Stimulated activated CD4-positive, alpha-beta T cell treated with anti-CD3 and anti-CD28 coated beads, Interleukin-1b, Interleukin-23, amount 100 ng/mL, for 24 hours (primary cell): ENCODE measurements around the gene NTRK2.

ENCODE experiments used
- DNase-seq, 4 experiments: peaks; one replicate each; pipeline ENCODE4 v3.0.0-alpha.2; 2020; ENCODE audit warnings: low read depth in 4 of 4, low spot score in 1 of 4

The NTRK2 gene

DNA sequence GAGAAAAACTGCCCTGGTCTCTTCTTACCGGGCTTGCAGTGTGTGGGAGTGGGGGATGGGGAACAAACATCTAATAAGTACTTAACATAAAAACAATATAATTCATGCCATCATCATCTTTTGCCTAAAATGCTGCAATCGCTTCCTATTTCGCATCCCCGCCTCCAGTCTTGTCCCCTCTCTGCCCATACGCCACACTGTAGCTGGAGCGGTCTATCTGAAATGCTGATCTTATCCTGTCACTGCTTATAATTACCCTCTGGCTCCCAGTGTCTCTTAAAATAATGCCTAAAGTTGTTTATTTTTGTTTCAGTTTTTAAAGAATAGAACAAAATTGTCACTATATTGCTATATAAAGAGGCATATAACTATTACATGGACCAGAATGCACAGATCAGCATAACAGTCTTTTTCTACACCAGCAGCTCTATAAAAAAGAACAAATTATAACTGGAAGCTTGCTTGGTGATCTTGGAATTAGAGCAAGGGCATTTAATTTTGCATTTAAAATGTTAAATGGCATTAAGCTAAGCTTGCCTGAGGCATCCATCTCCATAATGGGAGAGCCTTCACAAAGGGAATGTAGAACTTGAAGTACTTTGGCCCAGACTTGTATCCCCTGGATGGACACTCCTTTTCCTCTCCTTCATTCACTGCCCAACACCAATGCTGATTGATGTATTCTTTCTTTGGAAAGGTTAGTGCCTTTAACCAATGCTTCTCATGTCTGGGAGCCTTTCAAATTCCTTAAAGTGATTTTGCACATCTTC, 12.2 kb downstream of the NTRK2 start:
- no peak for DNase-seq

DNA sequence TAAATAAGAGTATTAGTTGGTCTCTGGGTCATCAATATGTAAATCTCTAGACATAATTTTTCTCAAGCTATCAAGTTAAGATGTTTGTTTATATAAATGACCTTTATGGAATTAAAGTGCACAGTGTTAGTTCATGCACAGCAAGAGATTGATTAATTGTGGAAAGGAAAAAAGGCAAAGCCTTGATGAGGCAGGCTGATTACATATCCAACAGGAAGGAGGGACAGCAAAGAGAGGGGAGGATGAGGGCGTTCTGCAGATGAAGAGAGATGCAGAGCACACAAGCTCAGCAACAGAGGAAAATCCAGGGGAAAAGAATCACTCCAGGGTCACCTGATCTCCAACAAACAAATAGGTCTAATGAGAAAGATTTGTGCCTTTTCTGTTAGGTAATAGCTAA, 16.5 kb downstream of the NTRK2 start:
- DNase-seq: no peak

DNA sequence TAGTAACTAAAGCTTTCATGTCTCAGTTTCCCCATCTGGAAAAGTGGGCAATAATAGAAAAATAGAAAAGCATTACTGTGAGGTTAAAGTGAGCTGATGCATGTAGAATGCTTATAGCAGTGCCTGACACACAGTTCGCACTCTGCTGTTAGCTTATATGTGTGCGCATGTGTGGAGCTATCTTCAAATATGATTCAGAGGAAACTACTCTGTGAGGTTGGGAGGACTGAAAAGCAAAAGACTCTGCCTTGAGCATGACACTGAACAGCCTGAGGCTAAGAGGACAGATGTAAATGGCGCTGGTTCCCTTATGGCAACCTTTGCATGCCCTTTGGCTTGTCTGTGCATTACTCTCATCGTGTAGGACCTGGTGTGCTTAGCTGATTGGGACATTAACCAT, 19.4 kb downstream of the NTRK2 start:
- no peak for DNase-seq

DNA sequence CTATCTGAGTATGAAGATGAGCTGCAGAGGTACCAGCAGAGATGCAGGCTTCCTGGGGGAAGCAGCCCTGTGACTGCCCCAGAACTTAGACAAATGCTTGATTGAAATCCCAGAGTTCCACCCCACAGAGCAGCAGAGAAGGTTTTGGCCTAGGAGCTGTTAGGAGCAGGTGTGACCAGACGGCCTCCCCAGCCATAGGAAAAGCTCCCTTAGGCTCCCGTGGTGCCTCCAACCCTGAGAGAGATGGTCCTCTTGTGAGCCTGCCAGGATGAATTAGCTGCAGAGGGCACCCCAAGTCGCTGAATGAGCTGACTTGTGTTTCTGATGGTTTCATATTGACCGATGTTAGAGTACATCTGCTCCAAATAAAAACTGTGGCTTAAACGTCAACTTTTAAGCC, 22.1 kb downstream of the NTRK2 start:
- no peak for DNase-seq

DNA sequence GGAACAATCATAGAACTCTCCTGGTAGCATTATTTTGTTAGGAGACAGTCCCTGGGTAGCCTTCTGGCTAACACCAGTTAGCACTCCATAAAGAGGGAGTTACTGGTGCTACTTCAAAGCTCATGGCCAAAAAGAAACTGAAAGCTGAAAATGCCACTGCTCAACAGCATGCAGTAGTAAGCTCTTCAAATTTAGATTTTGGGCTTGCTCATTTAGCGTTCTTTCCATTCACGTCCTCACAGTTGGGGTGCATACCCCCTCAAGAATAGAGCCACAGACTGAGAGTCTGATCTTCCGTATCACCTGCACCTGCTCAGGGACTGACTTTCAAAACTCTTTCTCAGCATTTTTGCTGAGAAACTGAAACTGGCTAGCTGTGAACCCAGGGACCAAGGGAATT, 24.7 kb downstream of the NTRK2 start:
- DNase-seq: no peak

DNA sequence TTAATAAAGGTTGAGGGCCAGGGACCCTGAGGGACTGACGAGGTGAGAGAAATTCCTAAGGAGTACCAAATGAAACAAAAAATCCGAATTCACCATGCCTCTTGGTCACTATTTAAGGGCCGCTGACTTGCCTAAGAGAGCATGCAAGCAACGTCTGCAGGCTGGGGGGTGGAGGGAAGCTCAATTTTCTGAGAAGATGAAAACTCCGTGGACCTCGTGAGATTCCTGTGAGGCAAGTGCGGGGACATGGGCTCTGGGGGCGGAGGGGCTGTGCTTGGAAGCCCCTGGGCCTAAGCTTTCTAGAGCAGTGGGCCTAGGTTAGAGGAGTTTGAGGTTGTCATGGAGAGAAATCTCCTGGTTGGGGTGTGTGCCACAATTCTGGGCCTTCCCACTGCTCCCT, 27.5 kb downstream of the NTRK2 start:
- no peak for DNase-seq

DNA sequence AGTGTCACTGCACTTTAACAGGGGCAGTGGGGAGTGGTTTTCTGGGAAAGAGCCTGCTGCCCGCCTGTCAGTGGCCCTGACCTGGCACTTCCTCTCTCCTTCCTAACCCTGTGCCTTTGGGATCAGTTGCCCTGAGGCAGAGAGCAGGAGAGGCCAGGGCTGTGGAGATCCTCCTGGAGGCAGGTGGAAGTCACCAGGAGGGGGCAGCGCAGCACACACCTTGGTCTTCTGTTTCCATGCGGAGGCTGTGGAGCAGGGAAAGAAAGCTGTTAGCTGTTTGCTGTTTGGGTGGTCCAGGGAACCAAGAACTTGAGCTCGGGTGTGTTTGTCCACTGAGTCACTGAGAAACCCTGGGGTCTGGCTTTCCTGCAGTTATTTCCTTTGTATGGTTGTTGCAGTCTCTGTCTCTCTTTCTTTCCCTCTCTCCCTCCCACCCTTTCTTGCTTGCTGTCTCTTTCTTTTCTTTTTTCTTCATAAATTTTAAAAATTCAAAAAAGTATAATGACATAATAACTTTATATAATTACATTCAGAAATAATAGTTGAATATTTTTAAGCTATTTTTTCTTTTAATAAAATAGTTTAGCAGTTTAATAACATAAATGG, 28.1 kb downstream of the NTRK2 start:
- peak; percentile 2 to 18 (median 10) for DNase-seq

DNA sequence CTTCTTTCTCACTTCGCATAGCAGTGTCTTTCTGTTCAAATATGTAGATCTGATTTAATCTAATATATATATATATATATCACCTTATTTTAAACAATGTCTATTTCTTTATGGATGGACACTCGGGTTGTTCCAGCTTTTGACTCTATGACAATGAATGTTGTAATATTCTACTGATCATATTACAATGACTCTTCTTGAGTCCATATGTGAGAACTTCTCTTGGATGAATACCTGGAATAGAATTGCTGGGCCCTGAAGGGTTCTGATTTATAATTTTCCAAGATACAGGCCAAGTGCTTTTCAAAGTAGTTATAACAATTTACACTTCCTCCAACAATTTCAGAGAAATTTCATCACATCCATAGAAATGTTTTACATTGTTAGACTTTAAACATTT, 28.8 kb downstream of the NTRK2 start:
- DNase-seq: no peak

DNA sequence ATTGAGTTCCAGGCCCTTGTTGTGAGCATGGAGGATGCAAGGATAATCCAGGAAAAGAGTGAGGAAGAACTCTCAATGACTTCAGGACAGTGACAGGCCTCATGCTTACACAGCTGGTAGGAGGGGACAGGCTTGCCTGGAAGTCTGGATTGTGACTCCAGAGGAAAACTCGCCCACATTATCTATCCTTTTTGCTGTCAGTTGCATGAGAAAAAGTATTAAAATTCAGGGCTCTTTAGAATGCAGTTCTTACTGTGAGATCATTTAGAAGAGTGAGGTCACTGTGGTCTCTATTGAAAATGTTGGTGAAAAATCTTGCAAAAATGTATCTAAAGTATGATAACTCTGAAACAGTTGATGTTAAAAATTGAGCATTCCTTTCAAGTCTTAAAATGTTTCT, 30.5 kb downstream of the NTRK2 start:
- no peak for DNase-seq

DNA sequence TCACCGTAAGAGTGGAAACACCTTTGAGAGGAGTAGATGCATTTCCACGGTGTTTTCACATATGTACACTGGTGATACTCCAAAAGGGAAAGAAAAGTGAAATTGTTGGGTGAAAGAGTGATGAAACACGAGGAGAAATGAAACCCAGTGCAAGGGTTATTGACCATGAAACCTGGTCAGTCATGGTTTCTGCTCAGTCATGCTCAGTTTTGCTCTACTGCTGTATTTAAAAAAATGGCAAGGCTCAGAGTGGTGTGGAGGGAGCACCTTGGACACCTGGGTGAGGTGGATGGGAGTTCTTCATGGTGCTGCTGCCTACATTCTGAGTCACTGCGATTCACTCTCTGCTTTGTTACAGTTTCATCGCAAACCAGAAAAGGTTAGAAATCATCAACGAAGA, 32.3 kb downstream of the NTRK2 start:
- DNase-seq: no peak

DNA sequence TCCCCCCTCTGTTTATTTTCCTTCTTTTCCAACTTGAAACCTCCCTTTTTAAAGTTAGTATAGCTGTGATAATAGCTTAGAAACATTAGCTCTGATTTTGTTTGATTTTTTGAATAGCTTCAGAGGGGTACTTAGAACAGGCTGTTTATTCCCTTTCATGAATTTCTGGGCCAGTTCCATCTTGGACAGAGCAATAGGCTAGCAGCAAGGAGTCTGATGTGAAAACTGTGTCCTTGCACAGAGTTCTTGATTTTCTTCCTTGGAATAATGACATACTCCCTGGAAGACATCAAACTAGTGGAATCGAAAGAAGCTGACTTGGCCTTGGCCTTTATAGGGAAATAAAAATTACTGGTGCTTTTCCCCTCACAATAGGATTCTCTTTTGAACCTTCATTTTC, 32.9 kb downstream of the NTRK2 start:
- no peak for DNase-seq

DNA sequence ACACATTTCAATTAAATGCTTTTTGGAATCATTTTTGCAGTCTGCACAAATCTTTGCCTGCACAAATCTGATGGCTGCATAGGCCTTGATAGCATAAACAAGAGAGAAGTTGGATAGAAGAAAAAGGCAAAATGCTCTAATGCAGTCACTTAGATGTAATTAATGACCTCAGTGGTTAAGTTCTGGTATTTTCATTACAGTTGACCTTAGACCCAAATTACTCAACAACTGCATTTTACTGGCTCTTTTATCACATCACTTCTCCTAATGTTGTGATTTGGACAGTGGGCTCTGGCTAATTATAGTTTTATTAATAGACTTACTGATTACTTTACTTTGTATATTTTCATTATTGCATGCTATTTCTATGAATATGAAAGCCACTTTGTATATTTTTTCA, 34.3 kb downstream of the NTRK2 start:
- DNase-seq: no peak

DNA sequence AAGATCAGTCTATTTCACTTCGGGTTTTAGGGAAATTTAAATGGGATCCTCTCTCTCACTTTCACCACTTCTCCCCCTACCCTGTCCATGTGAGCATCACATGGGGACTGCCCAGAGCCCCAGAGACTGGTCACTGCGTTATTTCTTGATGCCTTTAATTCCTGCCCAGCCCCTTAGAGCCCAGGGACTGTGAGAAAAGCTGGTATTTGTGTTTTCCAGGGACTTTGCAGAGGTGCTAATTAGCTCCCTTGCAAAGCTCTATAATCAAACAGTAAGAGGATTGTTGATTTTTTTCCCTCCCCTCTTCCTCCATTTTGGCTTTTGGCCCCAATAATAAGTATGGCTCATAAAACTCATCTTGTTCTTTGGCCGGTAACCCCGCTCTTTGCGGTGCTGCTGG, 35.6 kb downstream of the NTRK2 start:
- DNase-seq: no peak

DNA sequence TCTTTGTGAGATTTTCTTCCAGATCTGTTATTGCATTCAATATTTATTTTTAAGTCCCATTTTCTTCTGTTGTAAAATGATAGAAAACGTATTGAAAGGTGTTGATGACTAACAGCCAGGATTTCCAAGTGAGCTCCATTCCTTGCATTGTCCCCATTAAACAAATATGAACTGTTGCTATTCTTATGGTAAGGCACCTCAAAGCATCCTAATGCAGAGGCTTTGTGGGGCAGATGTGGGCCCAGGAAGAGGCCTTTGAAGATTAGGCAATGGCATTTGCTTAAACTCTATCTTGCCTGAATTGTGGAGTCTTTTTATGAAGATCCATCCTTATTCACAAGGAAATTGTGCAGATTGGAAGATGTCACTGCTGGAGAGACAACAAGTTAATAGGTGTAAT, 38.9 kb downstream of the NTRK2 start:
- DNase-seq: no peak

DNA sequence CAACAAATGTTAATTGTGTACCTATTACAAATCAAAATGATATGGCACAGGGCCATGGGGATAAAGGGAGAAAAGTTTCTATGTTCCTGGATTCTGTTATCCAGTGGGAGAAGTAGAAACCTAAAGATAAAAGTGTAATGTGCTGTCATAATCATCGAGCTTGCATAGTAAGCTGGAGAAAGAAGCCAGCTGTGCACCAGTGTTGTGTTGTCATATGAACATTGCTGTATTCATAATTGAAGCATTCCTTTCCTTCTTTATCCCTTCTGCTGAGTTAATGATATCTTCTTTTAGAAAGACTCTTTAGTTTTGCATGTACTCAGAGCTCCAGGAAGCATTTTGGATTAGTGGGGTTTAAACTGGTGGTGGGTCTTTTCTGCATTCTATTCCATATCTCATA, 39.5 kb downstream of the NTRK2 start:
- DNase-seq: no peak

DNA sequence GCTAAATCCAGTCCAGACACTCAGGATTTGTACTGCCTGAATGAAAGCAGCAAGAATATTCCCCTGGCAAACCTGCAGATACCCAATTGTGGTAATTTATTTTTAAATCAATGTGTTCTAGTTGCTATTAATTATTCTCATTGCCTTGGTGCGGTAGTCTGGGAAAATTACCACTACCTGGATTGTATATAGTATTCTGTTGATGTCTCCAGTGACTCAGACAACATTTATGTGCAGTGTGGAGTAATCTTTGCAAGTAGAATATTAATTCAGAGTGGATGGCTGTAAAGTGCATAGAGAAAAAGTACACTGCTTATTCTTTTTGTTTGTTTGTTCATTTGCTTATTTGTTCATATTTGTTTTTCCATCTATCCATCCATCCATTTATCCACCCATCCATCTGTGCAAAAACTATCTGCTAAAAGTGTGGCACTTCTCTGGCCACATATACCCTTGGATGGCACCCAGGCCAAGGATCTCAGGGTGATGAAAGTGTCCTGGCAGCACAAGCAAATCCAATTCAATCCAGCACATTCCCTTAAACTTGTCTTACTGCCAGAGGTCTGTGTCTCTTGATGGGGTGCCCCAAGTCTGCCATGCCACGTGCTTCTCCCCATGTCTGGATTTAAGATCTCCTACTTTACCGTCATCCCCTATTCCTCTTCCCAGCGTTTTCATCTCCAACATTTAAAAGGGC, 41.3 kb downstream of the NTRK2 start:
- no peak for DNase-seq

DNA sequence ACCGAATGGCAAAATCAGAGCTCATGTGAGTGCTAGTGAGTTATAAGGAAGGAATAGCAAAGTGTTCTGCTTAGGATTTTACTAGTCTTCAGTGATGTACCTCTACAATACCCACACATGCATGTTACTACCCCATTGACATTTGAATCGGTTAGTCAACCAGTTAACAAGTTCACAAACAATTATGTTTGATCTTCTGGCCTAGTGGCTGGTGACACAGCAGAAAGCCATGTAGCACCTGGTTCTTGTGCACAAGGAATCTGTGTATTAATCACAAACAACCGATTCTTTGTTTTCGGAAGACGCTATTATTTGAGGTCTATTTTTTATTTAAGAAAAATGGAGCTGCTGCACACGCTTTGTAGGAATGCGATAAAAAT, 41.9 kb downstream of the NTRK2 start:
- no peak for DNase-seq

DNA sequence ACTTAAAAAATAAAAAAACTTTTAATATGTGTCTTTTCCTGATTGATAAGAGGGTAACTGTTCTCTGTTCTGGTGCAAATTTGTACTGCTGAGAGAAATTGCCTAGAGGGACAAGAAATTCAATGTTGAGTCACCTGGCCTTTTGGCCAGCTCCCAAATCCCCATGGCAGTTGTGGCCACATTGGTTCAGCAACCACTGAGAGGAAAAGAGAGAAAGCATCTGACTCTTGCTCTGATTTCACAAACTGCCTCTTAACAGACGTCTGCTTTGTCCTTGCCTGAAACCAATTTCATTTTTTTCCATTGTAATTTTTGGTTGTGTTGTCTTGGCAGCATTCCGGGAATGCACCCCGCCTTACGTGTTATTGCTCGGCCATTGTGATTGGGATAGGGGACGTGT, 42.4 kb downstream of the NTRK2 start:
- DNase-seq: no peak

DNA sequence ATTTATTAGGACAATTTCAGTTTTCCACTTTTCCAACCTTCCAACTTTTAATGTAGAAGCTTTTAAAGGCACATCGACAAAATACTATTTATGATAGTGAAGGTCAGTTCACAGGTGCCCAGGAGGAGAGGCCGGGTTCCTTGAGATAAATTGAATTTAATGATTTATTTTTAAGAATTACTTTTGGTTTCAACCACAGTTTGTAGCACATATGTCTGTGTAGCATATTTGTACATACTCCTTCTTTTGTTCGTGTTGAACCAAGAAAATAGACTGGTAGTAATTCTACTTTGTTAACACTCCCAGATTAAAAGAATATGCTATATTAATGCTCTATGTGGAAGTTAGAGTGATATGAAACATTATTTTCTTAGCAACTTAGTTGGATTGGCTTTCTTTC, 46.7 kb downstream of the NTRK2 start:
- DNase-seq: no peak

DNA sequence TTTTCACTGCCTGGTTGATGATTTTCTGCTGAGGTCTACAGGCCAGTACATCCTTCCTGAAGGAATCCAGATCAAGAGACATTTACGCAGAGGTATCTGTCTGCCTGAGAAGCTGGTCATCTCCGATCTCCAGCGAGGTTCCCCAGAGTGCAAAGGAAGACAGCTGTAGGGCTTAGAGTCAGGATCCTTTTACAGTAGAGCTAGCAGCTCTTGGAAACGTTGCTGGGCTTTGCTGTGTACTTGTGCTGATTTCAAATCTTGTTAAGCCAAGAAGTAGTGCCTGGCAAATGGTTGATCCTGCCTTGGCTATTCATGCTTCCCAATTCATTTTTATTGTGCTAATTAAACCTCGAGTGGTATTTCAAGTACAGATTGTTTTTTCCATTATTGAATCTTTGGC, 48.9 kb downstream of the NTRK2 start:
- no peak for DNase-seq

DNA sequence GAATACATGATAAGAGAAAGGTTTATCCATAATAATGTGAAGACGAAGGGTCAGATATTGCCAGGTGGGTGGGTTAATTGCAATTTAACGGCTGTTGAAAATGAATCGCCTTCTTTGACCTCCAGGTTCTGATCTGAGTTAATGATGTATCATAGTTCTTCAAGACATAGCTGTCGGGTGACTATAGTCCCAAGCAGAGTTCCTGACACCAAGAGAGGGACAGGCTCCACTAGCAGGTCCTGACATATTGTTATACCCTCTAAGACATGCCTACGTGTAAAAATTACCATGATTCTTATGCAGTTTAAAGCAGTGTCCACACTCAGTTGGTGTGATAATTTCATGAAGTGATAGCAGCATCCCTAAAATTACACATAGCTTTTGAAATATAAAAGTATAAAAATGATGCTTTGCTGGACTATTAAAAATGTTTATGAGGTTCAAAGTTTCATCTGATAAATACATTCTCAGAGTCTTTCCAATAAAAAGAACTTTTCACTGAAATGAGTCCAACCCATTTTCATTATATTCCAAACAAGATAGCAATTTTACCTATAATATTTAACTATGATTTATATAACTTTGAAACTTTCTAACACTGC, 53.0 kb downstream of the NTRK2 start:
- DNase-seq: no peak

DNA sequence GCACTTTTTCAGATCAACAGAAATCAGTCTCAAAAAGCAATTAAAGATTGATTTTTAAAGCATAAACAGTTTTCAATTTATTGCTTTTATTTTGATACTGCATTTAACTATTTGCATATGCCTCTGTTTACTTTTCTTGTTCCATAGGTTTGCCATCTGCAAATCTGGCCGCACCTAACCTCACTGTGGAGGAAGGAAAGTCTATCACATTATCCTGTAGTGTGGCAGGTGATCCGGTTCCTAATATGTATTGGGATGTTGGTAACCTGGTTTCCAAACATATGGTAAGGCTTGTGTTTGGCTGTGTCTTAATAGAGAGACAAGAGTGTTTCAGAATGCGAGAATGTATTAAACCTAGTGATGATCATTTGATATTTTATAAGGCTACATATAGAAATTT, 53.9 kb downstream of the NTRK2 start:
- no peak for DNase-seq
